GM12865 (cell line): ENCODE results near the gene CHD2.

Experiments used
- DNase-seq: peaks from one replicate; pipeline ENCODE4 v3.0.0; 2010; ENCODE audit warnings: low read depth
- H3K4me3 ChIP-seq: 2 replicates; pipeline ENCODE4 v1.5.1; 2011; ENCODE audit warnings: mild to moderate bottlenecking, low read depth, low read length, control low read depth
- TF ChIP-seq, protein P1 (sequence below): IDR thresholded peaks from 2 replicates; pipeline ENCODE4 v1.5.1; 2011; ENCODE audit warnings: low read length, control low read depth, low read depth, inconsistent platforms; ENCODE audit not compliant: insufficient read depth; ENCODE audit errors: missing control alignments

Gene CHD2

DNA sequence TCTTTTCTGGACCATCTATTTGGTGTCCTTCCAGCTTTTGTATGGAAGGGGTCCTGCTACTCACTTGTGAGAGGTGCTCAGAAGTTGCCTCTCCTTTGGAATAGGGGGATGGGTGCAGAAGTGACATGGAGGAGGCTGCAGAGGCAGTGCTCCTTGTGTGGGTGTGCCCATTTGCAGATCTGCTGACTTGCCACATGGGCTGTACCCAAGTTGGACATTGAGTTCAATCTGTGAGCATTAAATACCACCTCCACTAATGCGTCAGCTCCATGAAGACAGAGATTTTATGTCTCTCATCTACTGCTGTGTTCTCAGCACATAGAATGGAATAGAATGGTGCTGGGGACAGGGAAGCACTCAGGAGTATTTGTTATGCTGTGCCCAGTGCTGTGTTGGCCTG is 112.7 kb downstream of the CHD2 start:
- no peak overlapping the region for H3K4me3 ChIP-seq
- no peak for DNase-seq
- TF ChIP-seq, protein P1, sequence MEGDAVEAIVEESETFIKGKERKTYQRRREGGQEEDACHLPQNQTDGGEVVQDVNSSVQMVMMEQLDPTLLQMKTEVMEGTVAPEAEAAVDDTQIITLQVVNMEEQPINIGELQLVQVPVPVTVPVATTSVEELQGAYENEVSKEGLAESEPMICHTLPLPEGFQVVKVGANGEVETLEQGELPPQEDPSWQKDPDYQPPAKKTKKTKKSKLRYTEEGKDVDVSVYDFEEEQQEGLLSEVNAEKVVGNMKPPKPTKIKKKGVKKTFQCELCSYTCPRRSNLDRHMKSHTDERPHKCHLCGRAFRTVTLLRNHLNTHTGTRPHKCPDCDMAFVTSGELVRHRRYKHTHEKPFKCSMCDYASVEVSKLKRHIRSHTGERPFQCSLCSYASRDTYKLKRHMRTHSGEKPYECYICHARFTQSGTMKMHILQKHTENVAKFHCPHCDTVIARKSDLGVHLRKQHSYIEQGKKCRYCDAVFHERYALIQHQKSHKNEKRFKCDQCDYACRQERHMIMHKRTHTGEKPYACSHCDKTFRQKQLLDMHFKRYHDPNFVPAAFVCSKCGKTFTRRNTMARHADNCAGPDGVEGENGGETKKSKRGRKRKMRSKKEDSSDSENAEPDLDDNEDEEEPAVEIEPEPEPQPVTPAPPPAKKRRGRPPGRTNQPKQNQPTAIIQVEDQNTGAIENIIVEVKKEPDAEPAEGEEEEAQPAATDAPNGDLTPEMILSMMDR: no peak

DNA sequence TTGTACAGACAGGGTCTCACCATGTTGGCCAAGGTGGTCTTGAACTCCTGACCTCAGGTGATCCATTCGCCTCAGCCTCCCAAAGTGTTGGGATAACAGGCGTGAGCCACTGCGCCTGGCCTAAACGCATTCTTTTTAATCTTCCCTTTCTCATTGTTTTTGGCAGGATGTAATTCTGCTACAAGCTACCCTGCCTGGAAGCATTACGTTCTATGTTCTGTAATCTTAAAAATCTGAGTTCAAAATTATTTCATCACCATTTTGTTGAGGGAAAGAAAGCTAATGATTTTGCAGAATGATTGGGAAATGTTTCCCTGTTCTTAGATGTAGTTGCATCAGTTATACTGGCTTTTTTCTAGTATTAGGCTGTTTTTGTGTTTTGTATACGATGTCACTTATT is 117.4 kb downstream of the CHD2 start:
- DNase-seq: no peak
- H3K4me3 ChIP-seq: no peak overlapping the region
- TF ChIP-seq, protein P1: no peak

DNA sequence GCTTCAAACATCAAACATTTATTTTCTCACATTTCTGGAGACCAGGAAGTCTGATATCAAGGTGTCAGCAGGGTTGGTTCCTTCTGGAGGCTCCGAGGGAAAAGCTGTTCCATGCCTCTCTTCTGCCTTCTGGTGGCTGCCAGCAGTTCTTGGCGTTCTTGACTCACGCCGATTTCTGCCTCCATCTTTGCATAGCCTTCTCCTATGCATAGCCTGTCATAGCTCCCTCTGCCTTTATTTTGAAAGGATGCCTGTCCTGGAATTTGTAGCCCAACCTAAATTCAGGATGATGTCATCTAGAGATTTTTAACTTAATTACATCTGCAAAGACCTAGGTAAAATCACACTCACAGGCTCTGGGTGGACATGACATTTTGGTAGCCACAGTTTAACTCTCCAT is 118.5 kb downstream of the CHD2 start:
- TF ChIP-seq, protein P1: no peak
- DNase-seq: no peak

DNA sequence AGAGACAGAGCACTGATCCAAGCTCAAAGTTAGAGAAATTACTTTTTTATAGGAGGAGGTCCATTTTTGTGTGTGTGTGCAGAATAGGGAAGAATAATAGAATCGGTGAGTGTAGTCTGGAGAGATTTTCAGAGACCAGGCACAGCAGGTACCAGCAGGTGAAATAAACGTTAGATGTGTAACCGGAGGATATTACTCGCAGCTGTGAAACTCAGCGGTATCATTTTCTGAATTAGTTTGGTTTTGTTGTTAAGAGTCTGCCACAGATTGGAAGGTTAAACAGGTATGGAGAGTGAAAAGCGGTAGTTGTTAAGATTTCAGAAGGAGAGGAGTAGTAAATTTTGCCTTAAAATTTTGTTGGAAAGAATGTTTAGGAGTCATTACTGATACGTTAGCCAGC is 119.0 kb downstream of the CHD2 start:
- TF ChIP-seq, protein P1: no peak

More for the DNA sequence above, 118.5 kb downstream of the CHD2 start:
- H3K4me3 ChIP-seq: no peak overlapping the region

DNA sequence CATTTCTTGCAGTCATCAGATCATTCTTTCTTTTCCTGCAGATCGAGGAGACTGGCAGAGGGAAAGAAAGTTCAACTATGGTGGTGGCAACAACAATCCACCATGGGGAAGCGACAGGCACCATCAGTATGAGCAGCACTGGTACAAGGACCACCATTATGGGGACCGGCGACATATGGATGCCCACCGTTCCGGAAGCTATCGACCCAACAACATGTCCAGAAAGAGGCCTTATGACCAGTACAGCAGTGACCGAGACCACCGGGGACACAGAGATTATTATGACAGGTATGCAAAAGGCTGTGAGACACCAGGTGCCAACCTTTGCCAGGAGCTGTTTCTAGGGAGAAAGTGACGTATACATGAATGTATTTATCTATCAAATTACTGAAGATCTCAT is 119.8 kb downstream of the CHD2 start:
- no peak overlapping the region for H3K4me3 ChIP-seq
- no peak for DNase-seq
- TF ChIP-seq, protein P1: no peak

More for the DNA sequence above, 119.0 kb downstream of the CHD2 start:
- H3K4me3 ChIP-seq: no peak overlapping the region
- DNase-seq: no peak

DNA sequence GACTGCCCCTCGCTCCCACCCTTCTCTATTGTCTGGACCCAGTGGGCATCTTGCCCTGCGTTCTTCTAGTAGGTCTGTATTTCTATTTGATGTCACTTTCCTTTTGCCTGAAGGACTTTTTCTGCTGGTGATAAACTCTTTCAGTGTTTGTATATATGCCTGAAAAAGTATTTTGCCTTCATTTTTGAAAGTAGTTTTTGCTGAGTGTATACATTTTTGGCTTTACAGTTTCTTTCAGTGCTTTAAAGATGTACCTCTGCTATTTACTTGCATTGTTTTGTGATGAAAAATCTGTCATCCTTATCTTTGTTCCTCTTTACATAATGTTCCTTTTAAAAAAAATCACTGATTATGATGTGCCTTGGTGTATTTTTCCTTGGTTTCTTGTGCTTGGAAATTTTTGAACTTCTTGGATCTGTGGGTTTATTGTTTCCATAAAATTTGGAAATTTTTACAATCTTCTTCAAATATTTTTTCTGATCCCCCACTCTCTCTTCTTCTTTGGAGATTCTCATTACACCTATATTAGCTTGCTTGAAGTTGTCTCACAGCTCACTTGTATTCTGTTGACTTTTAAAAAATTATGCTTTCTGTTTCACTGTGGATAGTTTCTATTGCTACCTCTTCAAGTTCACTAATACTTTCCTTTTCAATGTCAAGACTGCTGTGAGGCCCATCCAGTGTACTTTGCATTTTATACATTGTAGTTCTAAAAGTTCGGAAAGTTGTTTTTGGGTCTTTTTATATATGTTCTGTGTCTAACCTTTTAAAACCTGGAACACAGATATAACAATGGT is 121.0 kb downstream of the CHD2 start:
- TF ChIP-seq, protein P1: no peak
- peak; percentile 40 for DNase-seq

DNA sequence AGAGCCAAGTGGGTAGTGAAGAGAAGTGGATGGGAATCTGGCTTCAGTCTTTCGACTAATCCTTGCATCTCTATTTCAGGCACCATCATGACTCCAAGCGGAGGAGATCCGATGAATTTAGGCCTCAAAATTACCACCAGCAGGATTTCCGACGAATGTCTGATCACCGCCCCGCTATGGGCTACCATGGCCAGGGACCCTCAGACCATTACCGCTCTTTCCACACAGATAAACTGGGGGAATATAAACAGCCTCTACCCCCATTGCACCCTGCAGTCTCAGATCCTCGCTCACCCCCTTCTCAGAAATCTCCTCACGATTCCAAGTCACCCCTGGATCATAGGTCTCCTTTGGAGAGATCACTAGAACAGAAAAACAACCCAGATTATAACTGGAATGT is 124.2 kb downstream of the CHD2 start:
- H3K4me3 ChIP-seq: no peak overlapping the region
- DNase-seq: no peak
- TF ChIP-seq, protein P1: no peak

More for the DNA sequence above, 121.0 kb downstream of the CHD2 start:
- H3K4me3 ChIP-seq: no peak overlapping the region
